ENCODE data around the gene G6PD. TPM values are rescaled to one million over a fixed set of nuclear protein-coding genes. Genes with fewer than 3 reads are reported as not detected.
"Not testable (repeated sequence)": the region's sequence is repeated elsewhere in the genome, so short reads cannot be mapped to it uniquely, and the experiment has no call there.

Gene G6PD
- total RNA-seq, 1 experiment from 2014 or later, result 269 TPM

DNA sequence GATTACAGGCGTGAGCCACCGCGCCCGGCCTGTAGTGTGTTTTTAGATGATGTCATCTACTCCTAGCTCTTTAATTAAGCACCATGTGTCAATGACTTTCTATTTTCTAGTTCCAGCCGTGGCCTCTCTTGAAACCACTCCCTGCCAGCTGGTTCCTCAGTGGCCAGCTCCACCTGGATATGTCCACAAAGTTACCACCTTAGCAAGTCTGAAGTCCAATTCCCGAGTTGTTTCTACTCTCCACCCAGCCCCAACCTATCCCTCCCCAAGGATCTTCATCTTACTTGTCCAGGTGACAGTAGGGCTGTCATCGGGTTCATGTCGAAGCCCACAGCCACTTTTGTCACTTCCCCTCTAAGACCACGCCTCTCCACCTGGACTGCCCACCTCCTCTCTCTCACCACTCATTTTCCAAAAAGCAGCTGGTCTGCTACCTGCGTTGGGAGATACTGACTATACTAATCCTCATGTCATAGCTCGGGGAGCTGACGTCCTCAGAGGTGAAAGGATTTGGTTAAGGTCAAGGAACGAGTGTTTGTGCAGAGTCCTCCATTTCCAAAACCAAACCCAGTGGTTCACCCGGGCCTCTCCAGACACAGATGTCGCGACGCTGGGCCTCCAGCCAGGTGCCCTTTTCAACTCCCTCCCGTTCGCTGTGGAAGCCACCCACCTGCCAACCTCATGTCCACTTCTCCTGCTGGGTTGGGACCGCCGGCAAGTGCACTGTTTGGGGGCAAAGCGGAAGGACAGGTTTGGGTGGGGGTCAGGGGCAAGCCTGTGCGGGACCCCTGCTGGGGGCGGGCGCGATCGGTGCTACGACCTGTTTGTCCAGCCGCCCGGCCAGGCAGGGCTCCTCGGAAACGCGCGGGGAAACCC is 31.3 kb downstream of the G6PD start:
- DNase-seq (ENCODE audit: low spot score), result peak; percentile 67

DNA sequence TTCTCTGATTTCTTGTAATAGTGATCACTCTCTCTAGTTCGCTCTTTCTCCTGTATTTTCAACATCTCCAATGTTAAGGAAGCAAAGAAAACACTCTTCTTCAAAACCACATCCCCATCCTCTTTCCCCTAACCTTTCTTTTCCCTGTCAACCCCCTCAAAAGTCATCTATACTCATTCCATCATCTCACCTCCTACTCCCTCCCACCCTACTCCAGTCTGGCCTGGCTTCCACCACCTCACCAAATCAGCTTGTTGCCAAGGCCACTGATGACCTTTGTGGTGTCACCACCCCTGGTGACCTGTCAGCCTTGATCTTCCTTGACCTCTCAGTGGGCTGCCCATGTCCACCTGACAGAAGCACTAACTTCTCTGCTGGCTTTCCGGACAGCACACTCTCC is 32.9 kb downstream of the G6PD start:
- no peak for DNase-seq (ENCODE audit: low spot score)

DNA sequence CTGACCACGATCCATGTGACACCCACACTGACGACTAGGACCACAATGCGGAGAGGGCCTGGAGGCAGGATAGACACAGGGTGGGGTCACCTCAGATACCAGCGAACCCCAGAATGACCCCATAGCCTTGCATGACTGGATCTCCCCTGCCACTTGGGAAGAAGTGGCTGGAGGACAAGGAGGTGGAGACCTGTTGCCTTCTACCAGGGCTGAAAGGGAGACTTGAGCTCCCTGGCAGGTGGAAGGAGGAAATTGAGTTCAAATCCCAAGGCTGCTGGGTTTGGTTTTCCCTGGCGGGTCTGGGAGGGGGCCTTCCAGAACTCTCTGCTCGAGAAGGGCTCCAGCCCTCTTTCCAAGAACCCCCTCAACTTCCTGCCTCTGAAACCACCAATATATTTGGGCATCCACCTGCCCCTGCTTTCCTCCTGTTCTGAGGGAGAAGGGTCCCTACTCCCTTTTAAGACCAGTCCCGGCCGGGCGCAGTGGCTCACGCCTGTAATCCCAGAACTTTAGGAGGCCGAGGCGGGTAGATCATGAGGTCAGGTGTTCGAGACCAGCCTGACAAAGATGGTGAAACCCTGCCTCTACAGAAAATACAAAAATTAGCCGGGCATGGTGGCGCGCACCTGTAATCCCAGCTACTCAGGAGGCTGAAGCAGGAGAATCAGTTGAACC is 33.6 kb downstream of the G6PD start:
- DNase-seq (ENCODE audit: low spot score), result no peak

- no peak for DNase-seq (ENCODE audit: low spot score)
Measured at GRCh38 chrX:154511761-154512160, 34.9 kb downstream of the G6PD start.

DNA sequence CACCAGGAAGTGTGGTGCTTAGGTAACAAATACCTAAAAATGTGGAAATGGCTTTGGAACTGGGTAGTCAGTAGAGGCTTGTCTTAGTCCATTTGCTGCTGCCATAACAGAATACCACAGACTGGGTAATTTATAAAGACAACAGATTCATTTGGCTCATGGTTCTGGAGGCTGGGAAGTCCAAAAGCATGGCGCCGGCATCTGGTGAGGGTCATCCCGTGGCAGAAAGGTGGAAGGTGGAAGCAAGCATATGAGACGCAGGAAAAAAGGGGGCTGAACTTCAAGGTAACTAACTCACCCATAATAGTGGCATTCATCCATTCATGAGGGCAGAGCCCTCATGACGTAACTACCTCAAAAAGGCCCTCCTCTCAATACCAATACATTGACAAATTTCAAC is 37.2 kb downstream of the G6PD start:
- no peak for DNase-seq (ENCODE audit: low spot score)

DNA sequence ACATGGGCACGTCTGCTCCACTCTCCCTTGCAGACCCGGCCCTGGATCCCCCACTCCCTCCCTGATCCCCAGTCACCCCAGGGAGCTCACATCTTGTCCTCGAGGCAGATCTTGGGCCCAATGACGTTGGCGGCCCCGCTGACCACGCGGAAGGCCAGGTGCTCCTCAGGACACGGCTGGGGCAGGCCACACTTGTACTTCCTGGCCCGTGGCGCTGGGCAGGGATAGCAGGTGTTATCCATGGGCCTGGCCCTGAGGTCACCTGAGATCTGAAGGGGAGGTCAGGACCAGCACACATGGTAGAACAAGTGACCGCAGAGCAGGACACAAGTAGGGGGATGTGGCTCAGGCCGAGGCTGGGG is 38.3 kb downstream of the G6PD start:
- DNase-seq (ENCODE audit: low spot score), result no peak

- DNase-seq (ENCODE audit: low spot score), result no peak
Measured at GRCh38 chrX:154507673-154508383, 38.8 kb downstream of the G6PD start.

DNA sequence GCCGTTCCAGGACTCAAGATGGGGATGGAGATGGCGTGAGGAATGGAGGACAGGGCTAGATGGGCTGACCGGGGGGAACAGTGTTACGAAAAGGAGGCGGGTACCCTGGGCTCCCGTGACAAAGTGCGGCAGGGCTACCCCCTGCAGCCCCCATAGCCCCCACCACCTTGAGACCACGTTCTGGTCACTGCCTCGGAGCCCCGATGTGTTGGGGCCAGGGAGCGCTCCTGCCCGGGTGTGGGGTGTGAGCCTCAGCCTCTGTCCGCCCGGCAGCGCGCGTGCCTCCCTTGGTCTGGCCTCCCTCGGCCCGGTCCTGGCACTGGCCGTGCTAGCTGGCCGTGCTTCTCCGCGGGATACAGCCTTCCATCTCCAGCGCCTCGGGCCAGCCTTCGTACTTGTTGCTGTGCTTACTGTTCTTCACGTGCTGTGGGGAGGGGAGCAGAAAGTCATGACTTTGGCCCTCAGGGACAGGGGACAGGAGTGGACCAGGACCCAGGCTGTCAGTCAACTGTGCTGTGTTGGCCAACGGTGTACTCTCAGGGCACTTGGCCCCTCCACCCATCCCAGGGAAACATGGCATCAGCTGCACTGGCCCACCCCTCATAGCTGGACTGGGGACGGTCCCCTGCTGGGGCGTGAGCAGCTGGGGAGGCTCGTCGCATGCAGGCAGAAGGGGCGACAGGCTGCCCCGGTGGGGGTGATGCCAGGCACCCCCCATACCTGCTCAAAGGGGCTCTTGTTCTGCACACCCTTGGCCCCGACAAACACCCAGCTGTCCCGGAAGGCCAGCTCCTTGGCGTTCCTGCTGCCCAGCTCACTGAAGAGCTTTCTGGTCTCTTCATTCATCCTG is 39.9 kb downstream of the G6PD start:
- DNase-seq (ENCODE audit: low spot score), result no peak

DNA sequence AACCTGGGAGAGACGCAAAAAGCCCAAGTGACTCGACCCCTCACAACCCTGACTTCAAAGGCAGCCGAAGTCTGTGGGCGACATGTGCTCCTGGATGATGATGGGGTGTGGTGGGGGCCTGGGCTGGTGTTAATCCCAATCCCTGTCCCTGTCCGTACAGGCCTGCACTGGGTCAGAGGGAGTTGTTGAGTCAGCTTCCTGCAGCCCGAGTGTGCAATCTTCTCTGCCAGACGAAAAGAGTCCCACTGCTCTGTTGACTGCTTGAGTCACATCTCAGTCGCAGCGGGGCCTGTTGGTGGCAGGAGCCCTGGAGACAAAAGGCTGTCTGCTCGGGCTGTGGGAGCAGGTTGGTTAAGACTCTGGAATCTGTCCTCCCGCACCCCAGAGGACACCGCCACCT is 40.9 kb downstream of the G6PD start:
- no peak for DNase-seq (ENCODE audit: low spot score)

GRCh38 chrX:154502989-154503388 is 43.7 kb downstream of the G6PD start:
- DNase-seq (ENCODE audit: low spot score), result no peak

DNA sequence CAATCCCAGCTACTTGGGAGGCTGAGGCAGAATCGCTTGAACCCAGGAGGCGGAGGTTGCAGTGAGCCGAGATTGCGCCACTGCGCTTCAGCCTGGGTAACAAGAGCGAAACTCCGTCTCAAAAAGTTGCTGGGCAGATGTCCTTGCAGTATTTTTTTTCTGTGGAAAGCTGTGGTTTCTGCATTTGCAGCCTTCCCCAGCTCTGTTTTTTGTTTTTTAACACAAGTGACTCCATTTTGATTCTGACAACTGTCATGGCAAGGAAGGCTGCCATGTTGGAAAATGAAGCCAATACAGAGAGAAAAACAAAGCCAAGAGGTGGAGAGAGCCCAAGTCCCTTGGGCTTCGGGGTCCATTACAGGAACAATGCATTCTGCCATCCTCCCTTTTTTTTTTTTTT is 44.5 kb downstream of the G6PD start:
- no peak for DNase-seq (ENCODE audit: low spot score)

- DNase-seq (ENCODE audit: low spot score), result not testable (repeated sequence)
Measured at GRCh38 chrX:154501423-154501822, 45.2 kb downstream of the G6PD start.

GRCh38 chrX:154496591-154497137 is 50.0 kb downstream of the G6PD start:
- DNase-seq (ENCODE audit: low spot score), result not testable (repeated sequence)

DNA sequence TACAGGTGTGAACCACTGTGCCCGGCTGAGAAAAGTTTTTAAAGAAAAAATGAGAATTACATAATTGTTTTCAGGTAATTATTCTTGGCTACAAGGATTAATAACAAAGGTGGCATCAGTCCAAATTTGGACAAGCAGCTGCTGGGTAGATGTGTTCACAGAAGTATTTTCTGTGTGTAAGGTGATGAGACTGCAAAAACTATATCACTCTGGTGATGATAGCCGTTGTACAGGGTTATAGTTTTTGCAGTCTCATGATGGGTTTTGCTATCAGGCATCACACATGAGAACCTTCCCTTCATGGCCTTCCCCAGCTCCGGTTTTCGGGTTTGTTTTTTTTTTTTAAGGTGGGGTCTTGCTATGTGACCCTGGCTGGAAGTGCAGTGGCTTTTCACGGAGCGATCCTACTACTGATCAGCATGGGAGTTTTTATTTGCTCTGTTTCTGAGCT is 51.1 kb downstream of the G6PD start:
- no peak for DNase-seq (ENCODE audit: low spot score)

GRCh38 chrX:154494715-154495114 is 51.9 kb downstream of the G6PD start:
- DNase-seq (ENCODE audit: low spot score), result no peak

GRCh38 chrX:154490414-154491083 is 56.1 kb downstream of the G6PD start, which contains the start of gene SLC10A3:
Gene SLC10A3 (minus strand): TSS chrX:154490629. CDS start chrX:154488940, 1,689 bp downstream.
- DNase-seq (ENCODE audit: low spot score), result peak; percentile 98

DNA sequence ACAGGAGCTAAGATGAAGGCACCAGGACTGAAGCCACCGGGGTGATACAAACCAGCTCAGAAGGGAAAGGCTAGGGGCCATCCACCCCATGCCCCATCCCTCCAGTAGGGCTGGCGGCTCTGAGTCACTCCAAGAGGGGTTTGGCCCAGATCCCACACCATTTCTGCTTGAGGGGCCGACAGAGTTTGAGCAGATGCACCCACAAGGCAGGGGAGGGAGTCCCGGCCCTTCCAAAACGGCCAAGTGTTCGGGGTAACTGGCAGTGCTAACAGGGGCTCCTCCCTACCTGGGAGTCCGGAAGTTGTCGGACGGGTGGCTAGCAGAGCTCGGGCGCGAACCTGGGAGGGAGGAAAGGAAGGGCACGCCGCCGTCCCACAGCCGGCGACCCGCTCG is 56.6 kb downstream of the G6PD start:
- peak; percentile 49 for DNase-seq (ENCODE audit: low spot score)

DNA sequence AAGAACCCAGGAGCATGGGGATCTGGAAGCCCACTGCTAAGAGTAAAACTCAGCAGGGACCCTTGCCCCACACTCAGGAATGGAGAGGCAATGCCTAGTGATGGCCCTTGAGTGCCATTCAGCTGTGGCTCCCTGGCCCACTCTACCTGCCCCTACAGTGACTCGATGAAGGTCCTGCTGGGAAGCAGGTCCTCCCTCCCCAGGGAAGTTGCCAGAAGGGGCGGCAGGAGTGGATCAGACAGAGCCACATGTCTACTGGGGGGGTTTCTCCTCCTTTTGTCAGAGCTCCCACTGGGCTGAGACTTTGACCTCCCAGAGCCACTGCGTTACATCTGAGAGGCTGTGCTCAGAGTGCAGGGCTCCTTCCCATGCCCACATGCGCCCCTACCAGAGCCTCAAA is 57.5 kb downstream of the G6PD start:
- DNase-seq (ENCODE audit: low spot score), result no peak

DNA sequence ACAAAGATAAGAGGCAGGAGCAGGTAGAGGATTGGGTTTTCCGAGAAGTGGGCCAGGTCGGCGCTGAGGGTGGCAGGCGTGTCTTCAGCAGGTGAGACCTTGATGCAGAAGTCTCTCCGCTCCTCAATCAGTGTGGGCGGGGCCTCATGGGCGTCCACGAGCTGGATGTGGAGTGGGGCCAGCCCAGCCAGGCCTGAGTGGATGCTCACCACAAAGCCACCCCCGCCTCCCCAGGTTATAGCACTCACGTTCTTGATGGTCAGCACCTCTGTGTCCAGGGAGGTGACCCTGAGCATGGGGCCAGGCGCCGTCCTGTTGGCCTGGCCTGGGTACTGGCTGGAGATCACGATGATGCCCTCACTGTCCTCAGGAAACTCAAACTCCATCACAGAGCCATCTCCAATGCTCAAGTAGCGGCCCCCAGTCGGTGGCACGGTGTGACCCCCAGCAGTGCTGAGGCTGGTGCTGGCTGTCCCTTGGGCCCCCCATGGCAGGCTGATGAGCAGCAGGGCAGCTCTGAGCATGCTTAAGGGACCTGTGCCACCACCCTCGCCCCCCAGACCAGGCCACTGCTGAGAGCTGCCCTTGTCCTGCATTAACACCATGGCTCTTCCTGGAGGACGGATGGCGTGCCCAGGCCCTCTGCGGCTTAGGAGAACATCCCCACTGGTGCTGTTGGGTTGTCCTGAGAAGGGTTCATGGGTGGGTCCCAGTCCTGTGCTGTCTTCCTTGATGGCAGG is 58.1 kb downstream of the G6PD start:
- no peak for DNase-seq (ENCODE audit: low spot score)

Measured in HT-29 (cell line).